ENCODE results near the gene PAGR1.

PAGR1 gene

GRCh38 chr16:29834079-29834478, 18.1 kb downstream of the PAGR1 start:
- no peak overlapping the region for H3K27ac Mint-ChIP-seq
- no peak overlapping the region for H3K4me3 Mint-ChIP-seq
- H3K4me1 Mint-ChIP-seq (ENCODE audit: low read depth), result peaks cover 3% of the 10 kb centered on the region
- H3K9me3 Mint-ChIP-seq, result no peaks in the 10 kb centered on the region
- H3K27me3 Mint-ChIP-seq (ENCODE audit: low read depth), result no peaks in the 10 kb centered on the region
- peaks cover 39% of the 10 kb centered on the region for H3K36me3 Mint-ChIP-seq (ENCODE audit: low read depth)

- no peaks in the 10 kb centered on the region for H3K27me3 Mint-ChIP-seq (ENCODE audit: low read depth)
- peaks cover 2% of the 10 kb centered on the region for H3K4me1 Mint-ChIP-seq (ENCODE audit: low read depth)
- H3K4me3 Mint-ChIP-seq, result no peak overlapping the region
- no peaks in the 10 kb centered on the region for H3K9me3 Mint-ChIP-seq
- H3K27ac Mint-ChIP-seq, result no peak overlapping the region
- peaks cover 47% of the 10 kb centered on the region for H3K36me3 Mint-ChIP-seq (ENCODE audit: low read depth)
Measured at GRCh38 chr16:29835926-29836325, 20.0 kb downstream of the PAGR1 start.

GRCh38 chr16:29836623-29837022, 20.7 kb downstream of the PAGR1 start:
- Mint-ChIP-seq H3K27ac (no peak overlapping the region), H3K4me3 (no peak overlapping the region), H3K4me1 (ENCODE audit: low read depth) (peaks cover 2% of the 10 kb centered on the region), H3K36me3 (ENCODE audit: low read depth) (peaks cover 46% of the 10 kb centered on the region), H3K9me3 (no peaks in the 10 kb centered on the region), H3K27me3 (ENCODE audit: low read depth) (no peaks in the 10 kb centered on the region)

- H3K4me3 Mint-ChIP-seq, result no peak overlapping the region
- no peak overlapping the region for H3K27ac Mint-ChIP-seq
- no peaks in the 10 kb centered on the region for H3K27me3 Mint-ChIP-seq (ENCODE audit: low read depth)
- H3K36me3 Mint-ChIP-seq (ENCODE audit: low read depth), result peaks cover 40% of the 10 kb centered on the region
- no peaks in the 10 kb centered on the region for H3K9me3 Mint-ChIP-seq
- no peaks in the 10 kb centered on the region for H3K4me1 Mint-ChIP-seq (ENCODE audit: low read depth)
Measured at GRCh38 chr16:29837841-29838240, 21.9 kb downstream of the PAGR1 start.

GRCh38 chr16:29839822-29840221, 23.9 kb downstream of the PAGR1 start:
- no peak overlapping the region for H3K27ac Mint-ChIP-seq
- H3K4me3 Mint-ChIP-seq, result no peak overlapping the region
- no peaks in the 10 kb centered on the region for H3K27me3 Mint-ChIP-seq (ENCODE audit: low read depth)
- H3K36me3 Mint-ChIP-seq (ENCODE audit: low read depth), result peaks cover 34% of the 10 kb centered on the region
- H3K4me1 Mint-ChIP-seq (ENCODE audit: low read depth), result no peaks in the 10 kb centered on the region
- no peaks in the 10 kb centered on the region for H3K9me3 Mint-ChIP-seq

- H3K4me3 Mint-ChIP-seq, result no peak overlapping the region
- peaks cover 36% of the 10 kb centered on the region for H3K36me3 Mint-ChIP-seq (ENCODE audit: low read depth)
- no peaks in the 10 kb centered on the region for H3K9me3 Mint-ChIP-seq
- no peaks in the 10 kb centered on the region for H3K27me3 Mint-ChIP-seq (ENCODE audit: low read depth)
- no peak overlapping the region for H3K27ac Mint-ChIP-seq
- H3K4me1 Mint-ChIP-seq (ENCODE audit: low read depth), result no peaks in the 10 kb centered on the region
Measured at GRCh38 chr16:29840240-29840639, 24.3 kb downstream of the PAGR1 start.

GRCh38 chr16:29841631-29842030, 25.7 kb downstream of the PAGR1 start:
- H3K4me1 Mint-ChIP-seq (ENCODE audit: low read depth), result no peaks in the 10 kb centered on the region
- H3K36me3 Mint-ChIP-seq (ENCODE audit: low read depth), result peaks cover 35% of the 10 kb centered on the region
- no peaks in the 10 kb centered on the region for H3K9me3 Mint-ChIP-seq
- no peak overlapping the region for H3K27ac Mint-ChIP-seq
- no peaks in the 10 kb centered on the region for H3K27me3 Mint-ChIP-seq (ENCODE audit: low read depth)
- H3K4me3 Mint-ChIP-seq, result no peak overlapping the region

GRCh38 chr16:29842732-29843346, 26.9 kb downstream of the PAGR1 start:
- Mint-ChIP-seq H3K36me3 (ENCODE audit: low read depth) (peaks cover 30% of the 10 kb centered on the region), H3K27ac (no peak overlapping the region)

GRCh38 chr16:29843931-29844330, 28.0 kb downstream of the PAGR1 start:
- Mint-ChIP-seq H3K27me3 (ENCODE audit: low read depth) (no peaks in the 10 kb centered on the region), H3K36me3 (ENCODE audit: low read depth) (peaks cover 36% of the 10 kb centered on the region), H3K4me3 (no peak overlapping the region), H3K9me3 (no peaks in the 10 kb centered on the region), H3K27ac (no peak overlapping the region), H3K4me1 (ENCODE audit: low read depth) (peaks cover 2% of the 10 kb centered on the region)

More at GRCh38 chr16:29842732-29843346, 26.9 kb downstream of the PAGR1 start:
- no peak overlapping the region for H3K4me3 Mint-ChIP-seq
- no peaks in the 10 kb centered on the region for H3K4me1 Mint-ChIP-seq (ENCODE audit: low read depth)
- no peaks in the 10 kb centered on the region for H3K27me3 Mint-ChIP-seq (ENCODE audit: low read depth)
- no peaks in the 10 kb centered on the region for H3K9me3 Mint-ChIP-seq

- Mint-ChIP-seq H3K4me3 (no peak overlapping the region), H3K27ac (no peak overlapping the region), H3K36me3 (ENCODE audit: low read depth) (peaks cover 32% of the 10 kb centered on the region), H3K9me3 (no peaks in the 10 kb centered on the region), H3K4me1 (ENCODE audit: low read depth) (peaks cover 2% of the 10 kb centered on the region), H3K27me3 (ENCODE audit: low read depth) (no peaks in the 10 kb centered on the region)
Measured at GRCh38 chr16:29844575-29845331, 28.8 kb downstream of the PAGR1 start.

GRCh38 chr16:29845656-29846055, 29.7 kb downstream of the PAGR1 start:
- Mint-ChIP-seq H3K27ac (no peak overlapping the region), H3K27me3 (ENCODE audit: low read depth) (no peaks in the 10 kb centered on the region), H3K9me3 (no peaks in the 10 kb centered on the region), H3K4me3 (no peak overlapping the region), H3K36me3 (ENCODE audit: low read depth) (peaks cover 33% of the 10 kb centered on the region), H3K4me1 (ENCODE audit: low read depth) (peaks cover 2% of the 10 kb centered on the region)

- Mint-ChIP-seq H3K36me3 (ENCODE audit: low read depth) (peaks cover 33% of the 10 kb centered on the region), H3K27me3 (ENCODE audit: low read depth) (no peaks in the 10 kb centered on the region), H3K4me1 (ENCODE audit: low read depth) (peaks cover 2% of the 10 kb centered on the region), H3K4me3 (no peak overlapping the region), H3K9me3 (no peaks in the 10 kb centered on the region), H3K27ac (peak overlapping the region; percentile 41)
Measured at GRCh38 chr16:29848420-29849297, 32.7 kb downstream of the PAGR1 start.

GRCh38 chr16:29849505-29849904, 33.6 kb downstream of the PAGR1 start:
- H3K36me3 Mint-ChIP-seq (ENCODE audit: low read depth), result peaks cover 30% of the 10 kb centered on the region
- no peak overlapping the region for H3K27ac Mint-ChIP-seq
- H3K4me1 Mint-ChIP-seq (ENCODE audit: low read depth), result peaks cover 2% of the 10 kb centered on the region
- H3K4me3 Mint-ChIP-seq, result no peak overlapping the region
- no peaks in the 10 kb centered on the region for H3K27me3 Mint-ChIP-seq (ENCODE audit: low read depth)
- H3K9me3 Mint-ChIP-seq, result no peaks in the 10 kb centered on the region

- no peak overlapping the region for H3K27ac Mint-ChIP-seq
- H3K27me3 Mint-ChIP-seq (ENCODE audit: low read depth), result no peaks in the 10 kb centered on the region
- peaks cover 23% of the 10 kb centered on the region for H3K36me3 Mint-ChIP-seq (ENCODE audit: low read depth)
- no peaks in the 10 kb centered on the region for H3K9me3 Mint-ChIP-seq
- H3K4me3 Mint-ChIP-seq, result no peak overlapping the region
- H3K4me1 Mint-ChIP-seq (ENCODE audit: low read depth), result peaks cover 4% of the 10 kb centered on the region
Measured at GRCh38 chr16:29850998-29851397, 35.0 kb downstream of the PAGR1 start.

Measured in T-helper 1 cell treated with Interleukin-12 subunit alpha and Interleukin-12 subunit beta and Interleukin-4 antibody, amounts not matched to agents 30 μg/mL and 1 μg/mL, for 36 hours (primary cell).